ENCODE measurements around the gene ATP5PD.

DNA sequence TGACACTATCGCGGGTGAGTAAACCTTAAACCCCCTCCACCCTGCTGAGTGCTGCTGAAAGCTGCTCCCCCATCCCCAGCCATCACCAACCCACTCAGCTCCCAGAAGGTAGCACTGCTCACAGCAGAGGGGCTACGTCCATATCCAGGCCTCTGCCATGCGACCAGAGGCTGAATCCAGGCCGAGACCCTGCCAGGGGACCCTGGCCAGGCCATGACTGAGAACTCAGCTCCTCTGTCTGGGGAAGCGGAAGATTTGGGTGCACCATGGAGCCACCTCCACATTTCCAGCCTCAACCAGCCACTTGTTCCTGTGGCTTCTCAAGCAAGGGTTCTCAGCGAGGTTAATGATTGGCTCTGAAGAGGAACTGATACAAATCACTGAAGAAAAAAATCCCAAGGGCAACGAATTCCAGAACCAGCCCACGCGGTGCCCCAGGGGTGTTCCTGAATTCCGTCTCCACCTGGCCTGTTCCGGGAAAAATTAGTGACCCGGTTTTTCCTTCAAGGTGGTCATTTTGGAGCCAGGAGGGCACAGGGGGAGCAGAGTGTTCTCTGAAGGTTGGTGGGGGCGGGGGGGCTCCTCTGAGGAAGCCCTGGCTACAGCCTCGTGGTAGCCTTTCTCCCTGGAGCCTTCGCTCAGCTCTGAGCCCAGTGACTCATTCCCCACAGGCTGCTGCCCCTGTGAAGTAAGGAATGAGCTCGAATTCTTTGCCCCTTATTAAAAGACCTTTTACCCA is 31.7 kb upstream of the ATP5PD start:
- no peak for TF ChIP-seq EZH2 (IDR thresholded peaks at IDR 0.05)
- no peak for TF ChIP-seq POLR2AphosphoS5 (IDR thresholded peaks at IDR 0.05; ENCODE audit: borderline replicate concordance, low read depth, low read length)
